RPMI8226 (cell line): Measurements from ENCODE around the gene INTS1.

Experiments used
- DNase-seq: peaks from one replicate; pipeline ENCODE4 v3.0.0-alpha.2; 2015

Gene INTS1

DNA sequence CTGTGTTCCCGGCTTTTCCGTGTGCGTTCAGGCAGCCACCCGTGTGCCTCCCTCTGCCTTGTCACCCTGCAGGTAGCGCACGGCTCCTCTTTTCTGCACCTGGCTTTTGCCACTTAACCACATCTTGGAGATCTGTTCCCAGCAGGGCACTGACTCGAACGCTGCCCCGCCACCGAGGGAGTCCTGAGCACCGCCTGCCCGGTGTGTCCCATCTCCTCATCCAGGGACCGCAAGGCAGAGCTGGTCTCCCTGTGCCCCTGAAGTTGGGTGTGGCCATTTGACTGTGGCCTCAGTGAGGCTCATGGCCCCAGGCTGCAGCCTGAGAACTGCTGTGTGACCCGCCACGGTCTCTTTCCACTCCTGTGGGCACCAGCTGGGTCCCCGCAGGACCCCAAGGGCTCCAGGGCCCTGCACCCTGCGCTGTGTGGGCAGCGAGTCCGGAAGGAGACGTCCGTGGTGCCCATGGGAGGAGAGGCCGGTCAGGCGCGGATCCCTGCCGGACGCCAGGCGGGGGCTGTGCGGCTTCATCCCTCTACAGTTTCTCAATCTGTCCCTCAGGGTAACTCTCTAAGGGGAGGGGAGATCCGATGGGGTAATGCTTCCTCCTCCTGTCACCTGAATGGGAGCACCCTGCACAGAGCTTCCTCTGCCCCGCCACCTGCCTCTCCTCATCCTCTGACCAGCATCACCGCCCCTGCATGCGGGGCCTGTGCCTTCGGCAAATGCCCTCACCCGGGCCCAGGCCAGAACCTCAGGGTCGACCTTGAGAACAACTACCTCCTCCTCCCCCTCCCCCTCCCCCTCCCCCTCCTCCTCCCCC is 1.8 kb upstream of the INTS1 start:
- DNase-seq: peak; percentile 46

GRCh38 chr7:1503390-1503789 is 799 bp downstream of the INTS1 start:
- no peak for DNase-seq

DNA sequence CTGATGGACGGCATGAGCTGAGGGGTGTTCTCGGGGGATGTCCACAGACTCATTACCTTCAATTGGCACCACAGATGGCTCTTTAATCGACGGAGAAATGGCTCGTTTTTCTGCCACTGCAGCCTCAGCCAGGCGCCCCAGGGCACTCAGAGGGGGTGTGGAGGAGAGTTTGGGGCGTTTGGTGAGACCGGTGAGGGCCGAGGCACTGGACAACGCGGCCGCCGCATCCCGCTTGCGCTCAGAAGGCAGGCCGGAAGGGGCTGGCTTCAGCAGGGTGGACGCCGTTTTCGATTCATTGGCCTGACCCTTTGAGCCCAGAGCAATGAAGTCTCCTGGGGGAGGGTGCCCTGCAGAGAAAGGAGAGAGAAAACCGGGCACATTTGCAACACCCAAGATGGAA is 1.3 kb downstream of the INTS1 start:
- no peak for DNase-seq

DNA sequence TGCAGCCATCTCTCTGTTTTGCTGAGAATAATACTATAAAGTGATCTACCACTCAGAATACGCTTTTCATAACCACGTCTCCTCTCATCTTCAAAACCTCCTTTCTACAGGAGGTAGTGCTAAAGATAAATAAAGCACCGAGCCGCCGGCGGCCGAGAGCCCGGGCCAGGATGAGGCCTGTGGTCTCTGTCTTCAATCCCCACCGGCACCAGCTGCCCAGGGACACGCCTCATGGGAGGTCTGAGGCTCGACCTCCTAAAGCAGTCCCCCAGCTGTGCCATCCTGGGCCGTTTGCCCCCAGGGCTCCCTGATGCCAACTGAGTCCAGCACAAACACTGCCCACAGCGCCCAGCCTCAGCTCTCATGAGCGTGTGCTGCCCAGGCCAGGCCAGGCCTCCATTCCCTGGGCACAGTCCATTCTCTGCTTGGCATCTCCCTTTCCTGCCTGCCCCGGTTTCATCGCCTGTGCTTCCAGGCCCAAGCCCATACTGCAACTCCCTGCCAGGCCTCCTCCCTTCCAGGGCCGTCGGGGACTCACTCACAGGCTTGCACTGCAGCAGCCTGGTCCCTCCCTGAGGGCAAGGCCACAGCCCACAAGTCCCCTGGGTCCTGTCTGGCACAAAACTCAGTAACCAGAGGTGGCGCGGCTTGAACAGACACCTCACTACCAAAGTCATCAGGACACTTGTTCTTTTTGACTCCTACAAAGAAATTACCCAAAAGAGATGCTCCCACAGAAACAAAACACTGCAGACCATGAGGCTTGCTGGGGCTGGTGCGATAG is 2.5 kb downstream of the INTS1 start:
- DNase-seq: no peak

GRCh38 chr7:1500064-1500807 is 4.0 kb downstream of the INTS1 start:
- DNase-seq: no peak

GRCh38 chr7:1499367-1500029 is 4.7 kb downstream of the INTS1 start:
- DNase-seq: no peak

- no peak for DNase-seq
Measured at GRCh38 chr7:1498370-1499305, 5.6 kb downstream of the INTS1 start.

DNA sequence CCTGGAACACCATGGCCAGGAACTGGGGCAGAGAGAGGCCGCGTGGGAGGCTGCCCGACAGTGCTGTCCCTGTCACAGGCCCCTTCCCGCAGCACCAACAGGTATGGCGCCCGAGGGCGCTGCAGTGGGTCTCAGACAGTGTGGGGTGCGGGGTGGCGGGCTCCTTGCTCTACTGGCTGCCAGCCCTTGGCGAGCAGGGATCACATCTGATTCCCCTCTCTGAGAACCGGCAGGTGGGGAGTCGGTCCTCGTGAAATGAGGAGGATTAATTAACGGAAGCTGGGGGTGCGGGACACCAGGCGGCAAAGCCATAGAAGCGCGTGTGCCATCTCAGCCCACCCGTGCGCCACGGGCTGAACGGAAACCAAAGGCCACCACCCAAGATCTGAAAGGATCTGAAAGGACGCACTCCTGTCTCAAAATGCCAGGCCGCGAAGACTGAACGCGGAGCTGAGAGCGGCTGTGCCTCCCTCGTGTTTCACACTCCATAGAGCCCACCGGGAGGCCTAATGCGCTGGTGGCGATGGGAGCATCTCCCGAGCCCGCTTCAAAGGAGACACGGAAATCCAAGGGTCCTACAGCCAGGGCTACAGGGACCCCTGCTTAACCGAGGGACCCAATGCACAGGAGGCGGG is 6.8 kb downstream of the INTS1 start:
- DNase-seq: no peak

DNA sequence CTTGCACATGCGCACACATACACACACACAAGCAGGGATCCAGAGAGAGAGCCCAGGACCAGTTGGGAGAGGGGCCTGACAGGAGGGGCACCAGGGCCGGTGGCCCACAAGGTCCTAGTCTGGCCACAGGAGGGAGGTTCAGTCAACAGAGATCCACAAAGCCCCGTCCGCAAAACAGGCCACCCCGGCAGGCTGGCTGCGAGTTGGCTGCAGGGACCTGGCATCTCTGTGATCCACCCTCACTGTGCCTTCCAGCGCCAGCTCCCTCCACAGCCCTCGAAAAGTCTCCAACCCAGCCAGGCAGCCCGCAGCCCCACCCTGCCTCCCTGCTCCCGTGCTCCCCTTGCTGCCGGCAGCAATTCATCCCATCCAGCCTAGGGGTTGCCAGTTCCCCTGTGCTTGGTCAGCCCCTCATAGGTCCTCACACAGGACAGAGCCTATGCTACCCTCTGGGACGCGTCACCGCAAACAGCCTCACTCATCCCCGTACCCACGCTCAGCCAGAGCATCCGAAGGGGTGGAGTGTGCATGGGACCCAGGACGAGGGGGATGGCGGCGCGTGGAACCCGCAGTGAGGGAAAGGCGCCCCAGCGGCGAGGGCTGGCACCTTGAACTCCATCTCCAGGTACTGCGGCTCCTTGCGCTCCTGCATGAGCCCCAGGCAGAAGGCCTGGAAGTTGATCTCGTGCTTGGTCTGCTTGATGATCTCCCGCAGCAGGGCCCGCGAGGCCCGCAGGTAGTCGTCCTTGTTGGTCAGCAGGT is 7.5 kb downstream of the INTS1 start:
- no peak for DNase-seq

GRCh38 chr7:1495564-1496242 is 8.5 kb downstream of the INTS1 start:
- DNase-seq: no peak

DNA sequence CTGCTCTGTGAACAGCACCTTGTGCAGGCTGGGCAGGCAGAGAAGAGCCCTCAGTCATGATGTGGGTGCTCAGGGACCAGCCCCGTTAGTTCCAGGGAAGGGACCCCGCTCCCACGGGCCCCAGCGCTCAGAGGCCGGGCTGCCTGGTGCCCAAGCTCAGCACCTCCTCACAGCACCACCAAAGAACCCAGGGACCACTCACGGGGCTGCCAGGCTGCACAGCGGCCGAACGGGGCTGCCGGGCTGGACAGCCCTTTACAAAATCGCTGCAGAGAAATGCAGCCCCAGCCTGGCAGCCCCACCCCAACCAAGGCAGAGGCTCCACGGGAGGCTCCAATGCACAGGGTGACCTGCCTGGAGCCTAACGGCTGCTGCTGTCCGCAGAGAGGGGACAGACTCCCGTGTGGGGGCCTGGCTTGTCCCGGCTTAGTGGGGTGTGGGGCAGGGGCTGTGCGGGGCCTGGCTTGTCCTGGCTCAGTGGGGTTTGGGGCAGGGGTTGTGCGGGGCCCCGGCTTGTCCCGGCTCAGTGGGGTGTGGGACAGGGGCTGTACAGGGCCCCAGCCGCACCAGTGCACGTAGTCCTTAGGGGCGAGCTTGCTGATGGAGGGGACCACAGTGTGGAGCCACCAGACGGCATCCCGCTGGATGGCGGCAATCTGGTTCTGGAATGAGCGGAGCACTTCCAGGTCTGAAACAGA is 9.2 kb downstream of the INTS1 start:
- no peak for DNase-seq

- DNase-seq: no peak
Measured at GRCh38 chr7:1494447-1494846, 9.7 kb downstream of the INTS1 start.

DNA sequence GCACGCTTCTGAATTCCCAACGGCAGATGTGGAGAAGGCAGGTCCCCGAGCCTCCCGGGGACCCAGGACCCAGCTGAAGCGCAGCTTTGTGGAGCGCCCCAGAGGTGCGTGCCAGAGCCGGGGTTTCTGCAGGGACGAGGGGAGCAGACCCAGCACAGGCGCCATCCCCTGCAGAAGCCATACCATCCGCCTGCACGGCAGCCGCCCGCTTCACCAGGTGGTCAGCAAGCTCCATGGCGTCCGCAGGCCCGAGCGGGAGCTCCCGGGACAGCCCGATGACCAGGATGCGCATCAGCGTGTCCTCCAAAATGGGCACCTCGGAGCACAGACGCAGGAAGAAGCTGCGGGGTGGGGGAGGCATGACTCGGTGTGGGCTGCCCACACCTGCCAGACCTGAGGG is 10.6 kb downstream of the INTS1 start:
- DNase-seq: no peak

GRCh38 chr7:1493129-1493528 is 11.1 kb downstream of the INTS1 start:
- no peak for DNase-seq

- DNase-seq: no peak
Measured at GRCh38 chr7:1492640-1493039, 11.5 kb downstream of the INTS1 start.

DNA sequence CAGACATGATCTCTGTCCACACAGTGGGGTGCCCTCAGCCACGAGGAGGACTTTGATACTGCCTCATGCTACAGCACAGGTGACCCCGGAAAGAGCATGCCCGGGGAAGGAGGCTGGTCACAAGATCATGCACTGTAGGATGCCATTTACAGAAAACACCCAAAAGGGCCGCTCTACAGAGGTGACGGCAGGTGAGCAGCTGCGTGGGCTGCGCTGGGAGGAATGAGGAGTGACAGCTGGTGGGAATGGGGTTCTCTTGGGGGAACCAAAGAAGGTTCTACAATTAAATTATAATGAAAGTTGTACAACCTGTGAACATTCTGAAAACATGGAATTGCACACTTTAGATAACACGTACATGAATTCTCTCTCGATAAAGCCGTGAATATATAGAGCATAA is 12.0 kb downstream of the INTS1 start:
- no peak for DNase-seq

- no peak for DNase-seq
Measured at GRCh38 chr7:1490837-1491236, 13.4 kb downstream of the INTS1 start.

GRCh38 chr7:1489336-1489735 is 14.9 kb downstream of the INTS1 start:
- no peak for DNase-seq

- no peak for DNase-seq
Measured at GRCh38 chr7:1488016-1488415, 16.2 kb downstream of the INTS1 start.
